GM18861 (cell line): ENCODE measurements around the gene CXorf38.
"Not testable (repeated sequence)": the region's sequence is repeated elsewhere in the genome, so short reads cannot be mapped to it uniquely, and the experiment has no call there.

Experiments
- ATAC-seq: cut with Tn5 transposase; IDR thresholded peaks from one replicate; pipeline ENCODE4 v1.9.1; 2021; ENCODE audit not compliant: unreplicated experiment

The CXorf38 gene

DNA sequence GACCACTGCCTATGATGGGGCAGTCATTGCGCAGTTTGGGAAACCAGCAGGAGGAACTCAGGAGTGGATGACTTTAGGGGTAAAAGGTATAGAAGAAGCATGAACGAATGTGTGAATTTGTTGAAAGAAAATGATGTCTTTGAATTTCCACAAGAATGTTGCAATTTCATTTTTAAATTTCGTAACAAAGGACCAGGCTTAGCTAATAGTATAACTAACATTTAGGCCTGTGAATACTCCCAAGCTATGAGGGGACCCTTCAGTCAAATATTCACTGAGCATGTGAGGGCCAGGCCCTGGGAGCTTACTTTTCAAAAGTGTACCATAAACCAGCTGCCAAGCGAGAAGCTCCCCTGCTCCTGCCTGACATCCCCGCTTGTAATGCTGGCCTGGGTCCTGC is 18.9 kb downstream of the CXorf38 start:
- no peak for ATAC-seq

DNA sequence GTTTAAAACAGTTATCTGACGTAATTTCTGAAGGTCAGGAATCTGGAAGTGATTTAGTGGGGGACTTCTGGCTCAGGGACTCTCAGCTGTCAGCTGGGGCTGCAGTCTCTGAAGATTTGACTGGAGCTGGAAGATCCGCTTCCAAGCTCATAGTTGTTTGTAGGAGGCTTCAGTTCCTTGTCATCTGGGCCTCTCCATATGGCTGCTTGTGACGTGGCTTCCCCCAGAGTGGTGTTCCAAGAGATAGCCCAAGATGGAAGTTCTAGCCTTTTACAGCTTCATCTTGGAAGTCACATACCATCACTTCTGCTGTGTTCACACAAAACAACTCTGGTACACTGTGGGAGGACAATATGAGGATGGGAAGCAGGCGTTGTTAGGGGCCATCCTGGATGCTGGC is 22.1 kb downstream of the CXorf38 start:
- ATAC-seq: no peak

DNA sequence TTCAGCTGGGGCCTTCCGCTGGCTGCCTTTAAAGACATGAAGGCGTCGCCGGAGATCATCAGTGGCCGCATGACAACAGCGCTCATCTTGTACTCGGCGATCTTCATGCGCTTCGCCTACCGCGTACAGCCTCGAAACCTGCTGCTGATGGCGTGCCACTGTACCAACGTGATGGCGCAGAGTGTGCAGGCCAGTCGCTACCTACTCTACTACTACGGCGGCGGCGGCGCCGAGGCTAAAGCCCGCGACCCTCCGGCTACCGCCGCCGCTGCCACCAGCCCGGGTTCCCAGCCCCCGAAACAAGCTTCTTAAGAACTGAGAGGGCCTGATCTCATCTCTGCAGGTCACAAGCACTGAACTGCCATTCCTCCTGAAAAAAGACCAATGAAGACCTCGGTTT is 23.7 kb downstream of the CXorf38 start:
- no peak for ATAC-seq

DNA sequence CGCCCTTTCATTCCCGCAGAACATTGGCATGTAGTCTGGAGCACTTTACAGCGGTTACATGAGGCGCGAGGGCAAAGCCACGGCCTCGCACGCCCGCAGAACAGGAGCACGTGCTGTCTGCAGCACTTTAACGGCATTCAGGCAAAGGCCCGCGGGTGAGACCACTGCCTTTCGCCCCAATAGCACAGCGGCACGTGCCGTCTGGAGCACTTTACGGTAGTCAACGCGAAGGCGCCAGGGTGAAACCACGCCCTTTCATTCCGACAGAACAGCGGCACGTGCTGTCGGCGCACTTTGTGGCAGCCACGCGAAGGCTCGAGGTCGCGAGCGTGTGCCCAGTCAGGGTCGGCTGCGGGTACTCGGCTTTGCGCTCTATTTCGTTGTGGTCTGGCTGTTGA is 24.2 kb downstream of the CXorf38 start, which contains the start of gene MPC1L:
Gene MPC1L, plus strand, starts transcription at position 290 of the 398 bp plus-strand sequence. CDS start 138 bp downstream, outside the sequence.
- no peak for ATAC-seq

DNA sequence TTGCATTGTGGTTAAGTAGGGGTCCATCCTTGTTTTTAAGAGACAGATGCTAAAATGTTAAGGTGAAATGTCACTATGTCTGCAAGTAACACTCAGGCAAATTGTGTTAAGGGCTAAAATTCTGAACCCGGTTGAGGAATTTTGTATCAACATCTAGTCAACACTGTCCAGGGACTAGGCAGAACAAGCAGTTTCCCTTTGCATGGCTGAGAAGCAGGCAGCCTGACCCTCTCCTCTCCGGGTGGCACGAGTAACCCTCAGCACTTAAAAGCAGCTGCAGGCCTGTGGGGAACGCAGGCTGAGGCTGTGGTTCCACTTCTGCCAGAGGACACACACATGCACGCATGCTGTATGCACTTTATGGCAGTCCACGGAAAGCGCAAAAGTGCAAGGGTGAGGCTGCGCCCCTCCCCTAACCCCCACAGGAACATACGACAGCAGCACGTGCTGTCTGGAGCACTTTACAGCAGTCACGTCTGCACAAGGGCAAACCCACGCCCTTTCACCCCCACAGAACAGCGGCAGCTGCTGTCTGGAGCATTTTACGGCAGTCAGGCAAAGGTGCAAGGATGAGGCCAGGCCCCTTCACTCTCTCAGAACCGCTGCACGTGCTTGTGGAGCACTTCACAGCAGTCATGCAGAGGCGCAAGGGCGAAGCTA is 24.8 kb downstream of the CXorf38 start:
- ATAC-seq: no peak

DNA sequence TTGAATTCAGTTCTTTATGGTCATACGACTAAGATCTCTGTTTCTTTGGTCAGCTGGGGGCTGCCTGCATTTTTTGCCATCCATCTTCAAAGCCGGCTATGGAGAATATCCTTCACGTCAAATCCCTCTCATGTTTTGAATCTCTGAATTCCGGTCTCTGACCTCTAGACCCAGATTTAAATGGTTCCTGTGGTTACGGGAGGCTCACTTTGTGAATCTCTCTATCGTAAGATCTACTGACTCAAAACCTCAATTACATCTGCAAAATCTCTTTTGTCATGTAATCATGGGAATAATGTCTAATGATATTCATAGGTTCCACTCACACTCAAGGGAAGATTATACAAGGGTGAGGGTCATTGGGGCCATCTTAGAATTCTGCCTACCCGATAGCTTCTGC is 29.8 kb downstream of the CXorf38 start:
- no peak for ATAC-seq

DNA sequence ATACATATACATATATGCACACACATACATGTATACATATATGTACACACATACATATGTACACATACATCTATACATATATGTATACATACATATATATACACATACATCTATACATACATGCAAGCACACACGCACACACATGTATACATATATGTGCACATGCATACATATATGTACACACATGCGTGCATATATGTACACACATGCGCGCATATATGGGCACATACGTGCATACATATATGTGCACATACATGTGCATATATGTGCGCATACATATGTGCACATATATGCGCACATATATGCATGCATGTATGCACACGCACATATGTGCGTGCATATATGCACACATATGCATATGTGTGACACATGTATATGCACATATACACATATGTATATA is 31.4 kb downstream of the CXorf38 start:
- no peak for ATAC-seq

DNA sequence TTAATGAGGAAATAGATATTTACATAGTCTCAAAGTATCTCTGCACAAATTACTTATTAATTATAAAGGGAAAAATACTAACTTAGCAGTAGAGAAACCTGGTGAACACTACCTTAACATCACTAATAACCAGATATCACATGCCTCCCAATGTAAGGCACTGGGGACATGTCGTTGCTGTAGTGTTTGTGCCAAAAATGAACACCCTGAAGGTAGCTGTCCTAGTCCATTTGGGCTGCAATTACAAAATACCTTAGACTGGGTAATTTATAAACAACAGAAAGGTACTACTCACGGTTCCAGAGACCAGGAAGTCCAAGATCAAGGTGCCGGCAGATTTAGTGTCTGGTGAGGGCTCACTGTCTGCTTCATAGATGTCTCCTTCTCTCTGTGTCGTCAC is 34.9 kb downstream of the CXorf38 start:
- no peak for ATAC-seq

DNA sequence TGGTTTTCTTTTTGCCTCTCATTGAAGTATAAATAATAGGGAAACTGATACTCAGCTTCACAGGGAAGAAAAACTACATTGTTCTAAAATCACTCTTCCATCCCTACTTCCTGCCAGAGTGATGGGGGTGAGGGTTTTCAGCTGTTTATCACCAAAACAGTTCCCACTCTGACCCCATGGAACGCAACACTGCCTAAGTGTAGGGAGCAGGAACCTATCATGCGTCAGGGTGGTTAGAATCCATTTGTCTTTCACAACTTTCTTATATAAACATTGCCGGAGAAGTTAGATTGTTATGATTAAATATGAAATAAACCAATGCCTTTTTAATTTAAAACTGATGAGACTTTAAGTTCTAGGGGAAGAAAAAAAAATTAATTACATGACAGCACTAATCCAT is 40.0 kb downstream of the CXorf38 start:
- no peak for ATAC-seq

DNA sequence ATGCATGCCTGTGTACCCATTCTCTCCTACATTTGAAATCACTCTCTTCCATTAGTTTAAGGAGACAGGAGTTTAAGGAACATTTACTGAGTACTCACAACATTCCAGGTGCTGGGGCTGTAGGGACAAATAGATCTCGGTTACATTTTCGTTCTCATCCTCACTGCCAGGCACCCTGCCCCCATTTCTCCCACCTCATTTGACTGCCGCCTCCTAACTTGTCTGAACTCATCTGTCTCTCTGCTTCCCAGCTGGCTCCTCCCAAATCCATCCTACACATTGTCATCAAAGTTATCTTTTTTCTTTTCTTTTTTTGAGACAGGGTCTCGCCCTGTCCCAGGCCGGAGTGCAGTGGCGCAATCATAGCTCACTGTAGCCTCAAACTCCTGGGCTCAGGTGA is 43.9 kb downstream of the CXorf38 start:
- ATAC-seq: no peak

DNA sequence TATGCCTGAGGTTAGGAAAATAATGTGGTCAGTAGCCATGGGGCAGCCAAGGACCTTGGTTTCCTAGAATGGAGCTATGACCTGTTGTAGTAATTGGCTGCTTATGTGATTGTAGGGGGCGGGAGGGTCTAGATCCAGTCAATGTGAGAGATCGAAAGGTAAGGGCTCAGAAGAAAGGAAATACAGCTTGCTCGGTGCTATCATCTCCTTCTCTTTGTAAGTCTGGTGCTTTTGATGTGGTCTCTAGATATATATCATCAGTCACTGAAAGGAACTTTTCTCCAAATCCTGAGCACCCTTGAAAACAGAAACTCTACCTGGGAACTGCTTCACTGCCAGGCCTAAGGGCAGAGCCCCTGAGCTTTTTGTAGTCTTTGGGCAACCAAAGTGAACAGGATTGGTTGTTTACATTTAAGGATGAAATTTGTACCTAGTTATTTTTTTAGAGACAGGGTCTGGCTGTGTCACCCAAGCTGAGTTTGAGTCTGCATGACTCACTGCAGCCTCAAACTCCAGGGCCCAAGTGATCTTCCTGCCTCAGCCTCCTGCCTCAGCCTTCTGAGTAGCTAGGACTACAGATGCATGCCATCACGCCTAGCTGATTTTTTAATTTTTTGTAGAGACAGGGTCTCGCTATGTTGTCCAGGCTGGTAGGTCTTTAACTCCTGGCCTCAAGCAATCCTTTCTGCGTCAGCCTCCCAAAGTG is 57.6 kb downstream of the CXorf38 start:
- not testable (repeated sequence) for ATAC-seq

DNA sequence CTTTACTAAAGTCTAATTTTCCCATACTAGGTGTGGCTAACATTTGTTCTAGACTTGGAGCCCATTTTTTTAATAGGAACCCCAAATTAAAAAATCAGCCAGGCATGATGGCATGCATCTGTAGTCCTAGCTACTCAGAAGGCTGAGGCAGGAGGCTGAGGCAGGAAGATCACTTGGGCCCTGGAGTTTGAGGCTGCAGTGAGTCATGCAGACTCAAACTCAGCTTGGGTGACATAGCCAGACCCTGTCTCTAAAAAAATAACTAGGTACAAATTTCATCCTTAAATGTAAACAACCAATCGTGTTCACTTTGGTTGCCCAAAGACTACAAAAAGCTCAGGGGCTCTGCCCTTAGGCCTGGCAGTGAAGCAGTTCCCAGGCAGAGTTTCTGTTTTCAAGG is 59.7 kb downstream of the CXorf38 start:
- not testable (repeated sequence) for ATAC-seq

DNA sequence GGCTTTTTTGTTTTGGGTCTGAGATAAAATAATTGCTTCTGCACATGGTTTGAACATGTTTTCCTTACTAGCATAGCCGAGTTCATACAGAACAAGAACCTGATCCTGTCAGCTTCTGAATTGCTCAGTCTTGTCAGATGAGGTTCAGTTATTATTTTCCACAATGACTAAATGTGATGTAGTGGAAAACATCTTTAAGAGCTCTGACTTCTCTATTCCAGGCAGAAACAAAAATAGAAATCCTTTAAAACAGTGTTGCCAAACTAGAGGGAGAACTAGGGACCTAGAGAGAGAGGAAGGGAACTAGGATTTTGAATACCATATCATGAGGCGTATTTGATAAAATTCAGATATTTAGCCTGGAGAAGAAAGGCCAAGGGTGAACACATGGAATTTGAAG is 64.5 kb downstream of the CXorf38 start:
- ATAC-seq: no peak

DNA sequence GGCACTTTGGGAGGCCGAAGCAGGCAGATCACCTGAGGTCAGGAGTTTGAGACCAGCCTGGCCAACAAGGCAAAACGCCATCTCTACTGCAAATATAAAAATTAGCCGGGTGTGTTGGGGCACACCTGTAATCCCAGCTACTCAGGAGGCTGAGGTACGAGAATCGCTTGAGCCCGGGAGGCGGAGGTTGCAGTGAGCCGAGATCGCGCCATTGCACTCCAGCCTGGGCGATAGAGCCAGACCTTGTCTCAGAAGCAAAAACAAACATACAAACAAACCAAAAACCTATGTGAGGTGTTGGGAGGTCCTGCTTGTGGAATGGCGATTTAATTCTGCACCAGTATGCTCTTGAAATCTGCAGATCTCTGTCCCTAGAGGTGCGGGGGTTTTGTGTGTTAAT is 65.2 kb downstream of the CXorf38 start:
- ATAC-seq: not testable (repeated sequence)

DNA sequence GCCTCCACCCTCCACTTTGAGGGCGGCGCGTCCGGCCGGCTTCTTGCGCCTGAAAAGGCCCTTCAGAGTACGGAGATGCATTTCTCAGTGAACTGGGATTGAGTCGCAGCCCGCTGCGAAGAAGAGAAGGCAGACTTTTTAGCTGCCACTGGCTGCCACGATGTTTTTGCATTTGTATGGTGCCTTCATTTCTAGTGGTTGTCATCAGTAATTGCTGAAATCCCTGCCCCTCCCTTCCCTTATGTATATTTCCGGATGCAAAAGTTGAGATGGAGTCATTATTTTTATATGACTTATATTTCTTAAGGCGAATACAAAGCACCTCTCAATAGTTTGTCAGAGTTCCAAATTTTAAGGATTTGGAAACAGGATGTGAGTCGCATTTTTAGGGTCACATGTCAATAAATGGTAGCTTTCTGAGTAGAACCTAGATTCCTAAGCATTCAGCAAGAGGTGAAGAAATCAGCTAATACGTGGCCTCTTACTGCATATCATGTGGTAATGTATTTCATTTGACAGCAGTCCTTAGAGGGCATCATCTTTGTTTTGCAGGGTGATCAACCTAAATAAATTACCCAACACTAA is 65.9 kb downstream of the CXorf38 start:
- no peak for ATAC-seq

DNA sequence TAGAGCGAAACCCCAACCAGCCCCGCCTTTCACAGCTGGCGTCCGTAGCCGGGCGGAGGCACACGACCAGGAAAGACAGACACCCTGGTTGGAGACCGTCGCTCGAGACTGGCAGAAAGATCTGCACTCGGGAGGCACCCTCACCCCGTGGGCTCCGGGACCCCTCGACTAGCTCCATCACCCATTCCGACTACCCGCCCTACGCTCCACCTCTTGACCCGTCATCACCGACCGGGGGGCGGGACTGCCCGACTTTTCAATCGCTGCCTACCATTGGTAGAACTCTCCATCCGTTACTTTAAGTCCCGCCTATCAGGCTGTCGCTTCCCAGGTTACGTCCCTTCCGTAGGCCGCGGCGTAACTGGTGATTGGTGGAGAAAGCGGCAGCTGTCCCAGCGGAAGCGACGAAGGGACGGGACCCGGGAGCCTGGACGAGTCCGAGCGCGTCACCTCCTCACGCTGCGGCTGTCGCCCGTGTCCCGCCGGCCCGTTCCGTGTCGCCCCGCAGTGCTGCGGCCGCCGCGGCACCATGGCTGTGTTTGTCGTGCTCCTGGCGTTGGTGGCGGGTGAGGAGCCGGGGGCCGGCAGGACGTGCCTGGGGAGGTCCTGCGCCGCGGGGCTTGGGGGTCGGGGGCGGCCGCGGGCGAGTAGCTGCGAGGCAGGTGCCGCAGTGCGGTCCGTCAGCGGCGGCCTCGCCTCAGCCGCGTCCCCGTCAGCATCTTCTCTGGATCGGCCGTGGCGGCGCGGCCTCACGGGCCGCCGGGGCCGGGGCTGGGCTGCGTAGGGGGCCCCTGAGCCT is 66.6 kb downstream of the CXorf38 start, which contains the start of gene ATP6AP2:
Gene ATP6AP2, plus strand, starts transcription at position 434 of the 799 bp plus-strand sequence. Its CDS starts 96 bp downstream, at position 530.
- peak; percentile 94 for ATAC-seq

DNA sequence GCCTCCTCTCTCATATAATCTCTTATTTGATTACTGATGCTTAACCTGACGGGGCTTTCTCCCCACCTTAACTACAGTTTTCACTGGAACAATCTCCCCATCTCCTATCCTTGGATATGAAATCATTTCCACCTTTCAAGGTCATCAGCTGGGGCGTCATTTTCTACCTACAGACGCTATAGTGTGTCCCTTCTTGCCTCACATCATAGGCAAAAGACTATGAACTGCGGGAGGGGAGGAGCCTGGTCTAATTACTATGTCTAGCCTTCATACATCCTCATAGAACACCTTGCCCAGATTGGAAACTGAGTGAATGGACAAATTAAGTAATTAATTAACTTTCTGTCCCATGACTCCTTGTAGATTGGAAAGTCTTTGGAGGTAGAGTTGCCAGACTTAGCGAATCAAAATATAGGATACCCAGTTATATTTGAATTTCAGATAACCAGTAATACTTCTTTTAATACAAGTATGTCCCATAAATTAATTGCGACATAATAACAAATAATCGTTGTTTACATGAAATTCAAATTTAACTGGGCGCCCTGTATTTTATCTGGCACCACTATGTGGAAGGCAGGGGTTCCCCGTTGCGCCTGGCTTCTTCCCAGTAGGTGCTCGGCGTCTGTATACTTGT is 67.3 kb downstream of the CXorf38 start:
- peak; percentile 20 for ATAC-seq

DNA sequence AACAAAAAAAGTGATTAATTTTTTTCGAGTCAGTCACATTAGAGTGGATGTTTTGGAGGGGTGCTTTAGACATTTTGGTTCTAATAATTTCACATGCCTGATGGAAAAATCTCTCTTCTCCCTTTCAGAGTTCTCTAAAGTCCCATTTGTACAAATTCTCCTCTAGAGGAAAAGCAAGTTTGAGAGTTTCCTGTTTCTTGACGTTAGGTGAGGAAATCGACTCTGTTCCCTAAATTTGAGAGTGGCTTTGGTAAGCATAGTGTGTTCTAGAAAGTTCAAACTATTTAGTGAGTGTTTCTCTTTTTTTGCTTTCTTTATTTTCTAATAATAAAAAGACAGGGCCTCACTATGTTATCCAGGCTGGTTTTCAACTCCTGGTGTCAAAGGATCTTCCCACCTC is 68.2 kb downstream of the CXorf38 start:
- no peak for ATAC-seq

DNA sequence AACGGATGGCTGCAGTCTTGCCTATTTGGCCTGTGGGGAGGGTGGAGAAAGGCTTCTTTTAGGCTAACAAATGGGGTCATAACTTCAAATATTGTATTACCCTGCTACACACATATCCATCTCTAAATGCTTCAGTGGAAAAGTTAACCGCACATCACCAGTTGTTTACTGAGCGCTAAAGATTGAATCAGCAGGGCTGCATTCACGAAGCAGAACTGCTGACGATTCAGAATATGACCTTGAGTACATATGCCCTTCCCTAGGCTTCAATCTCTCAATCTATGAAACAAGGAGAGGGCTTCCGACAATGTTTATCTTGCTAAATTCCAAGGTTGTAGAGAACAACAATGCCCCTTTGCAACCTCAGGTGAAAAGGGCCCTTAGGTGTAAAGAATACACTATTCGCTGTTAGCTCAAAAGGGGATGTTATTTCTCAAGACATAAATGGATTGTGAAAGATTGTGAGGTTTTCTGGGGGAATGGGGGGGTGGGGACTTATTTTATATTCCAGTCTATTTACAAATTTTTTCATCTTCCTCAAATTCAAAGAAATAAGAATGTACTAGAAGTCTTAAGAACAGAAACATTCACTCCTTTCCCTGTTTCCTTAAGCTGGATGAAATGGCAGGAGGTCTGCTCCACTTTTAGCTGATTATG is 69.2 kb downstream of the CXorf38 start:
- no peak for ATAC-seq
